ENCODE measurements around the gene RIT2.
A peak's percentile ranks its signal among the peaks of the same experiment; 100 is the strongest.

Gene RIT2

DNA sequence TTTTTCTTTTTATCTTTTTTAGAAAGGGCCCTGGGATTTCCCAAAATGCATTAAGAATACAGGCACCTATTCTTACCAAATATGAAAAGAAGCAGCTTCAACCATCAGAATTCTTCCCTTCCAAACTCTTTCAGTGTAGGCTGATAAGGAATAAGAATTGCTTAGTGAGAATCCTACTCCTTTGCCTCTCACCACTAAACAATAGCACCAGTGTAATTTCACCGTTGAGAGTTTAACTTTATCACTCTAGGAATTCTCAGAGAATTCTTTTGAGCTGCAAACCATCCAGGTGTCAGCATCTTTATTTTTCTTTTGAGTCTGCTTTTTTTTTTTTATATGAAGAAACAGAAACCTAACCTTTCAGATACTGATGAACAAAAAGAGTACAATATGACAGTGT is 194.9 kb downstream of the RIT2 start:
- no peak overlapping the region for H4K8ac ChIP-seq (ENCODE audit: low read length)
- no peaks in the 10 kb centered on the region for H3K9me3 ChIP-seq (ENCODE audit: control insufficient read depth, low read length)
- H3K23ac ChIP-seq (ENCODE audit: low read length in 2 of 2), result no peak overlapping the region
- no peak overlapping the region for H3K27ac ChIP-seq (ENCODE audit: low read length, poor library complexity, severe bottlenecking)
- H2AFZ ChIP-seq (ENCODE audit: low read depth, low read length), result no peak overlapping the region
- H3K36me3 ChIP-seq (ENCODE audit: control insufficient read depth in 1 of 2, insufficient read depth in 2 of 2, low read depth in 1 of 2, low read length in 2 of 2), result no peaks in the 10 kb centered on the region
- no peaks in the 10 kb centered on the region for H3K4me1 ChIP-seq (ENCODE audit: control insufficient read depth, insufficient read depth, low read depth, low read length)
- no peak overlapping the region for H2BK12ac ChIP-seq (ENCODE audit: low read length in 2 of 2)
- H2AK5ac ChIP-seq (ENCODE audit: low read length, severe bottlenecking), result no peak overlapping the region
- H3K18ac ChIP-seq (ENCODE audit: low read depth in 1 of 2, low read length in 2 of 2), result no peak overlapping the region
- H4K91ac ChIP-seq (ENCODE audit: low read length), result no peak overlapping the region
- WGBS, result no CpG with 5 or more reads among the region's 1 CpG
- no peak overlapping the region for H3K4ac ChIP-seq (ENCODE audit: low read depth in 1 of 2, low read length in 2 of 2)
- no peaks in the 10 kb centered on the region for H3K79me1 ChIP-seq (replicated peaks; ENCODE audit: low read length, poor library complexity, severe bottlenecking)
- H3K9ac ChIP-seq (ENCODE audit: low read length), result no peak overlapping the region
- H2BK120ac ChIP-seq (ENCODE audit: low read depth, low read length), result no peak overlapping the region
- H3K4me3 ChIP-seq (ENCODE audit: insufficient read depth in 1 of 2, low read depth in 1 of 2, low read length in 2 of 2), result no peak overlapping the region
- no peak overlapping the region for H2BK15ac ChIP-seq (ENCODE audit: low read depth, poor library complexity, severe bottlenecking)
- no peak for DNase-seq
- no peaks in the 10 kb centered on the region for H3K27me3 ChIP-seq (ENCODE audit: control insufficient read depth in 1 of 2, insufficient read depth in 1 of 2, low read length in 2 of 2)
- H3K4me2 ChIP-seq (ENCODE audit: low read length, poor library complexity, severe bottlenecking), result no peak overlapping the region
- H3K14ac ChIP-seq (ENCODE audit: low read length in 2 of 2), result no peak overlapping the region
- H2BK5ac ChIP-seq (ENCODE audit: low read depth, low read length, poor library complexity, severe bottlenecking), result no peak overlapping the region

DNA sequence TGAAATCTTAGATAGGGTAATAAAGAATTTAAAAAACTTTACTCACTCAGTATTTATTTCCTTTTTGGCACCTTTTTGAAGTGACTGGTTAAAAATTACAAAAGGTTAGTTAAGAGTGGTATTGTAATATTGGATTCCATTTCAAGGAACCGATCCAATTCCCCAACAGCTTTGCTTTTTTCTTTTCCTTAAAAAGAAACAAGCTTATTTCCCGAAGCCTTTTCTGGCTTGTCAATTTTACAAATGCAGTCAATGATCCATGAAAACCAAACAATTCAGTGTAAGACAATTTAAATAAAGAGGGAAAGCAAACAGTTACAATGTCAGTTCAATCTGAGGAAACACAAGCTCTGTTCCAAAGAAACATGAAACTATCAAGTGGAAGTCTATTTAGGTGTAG is 200.2 kb downstream of the RIT2 start:
- WGBS, result 100% methylated on average over 1 of the region's 2 CpGs
- no peak for DNase-seq

DNA sequence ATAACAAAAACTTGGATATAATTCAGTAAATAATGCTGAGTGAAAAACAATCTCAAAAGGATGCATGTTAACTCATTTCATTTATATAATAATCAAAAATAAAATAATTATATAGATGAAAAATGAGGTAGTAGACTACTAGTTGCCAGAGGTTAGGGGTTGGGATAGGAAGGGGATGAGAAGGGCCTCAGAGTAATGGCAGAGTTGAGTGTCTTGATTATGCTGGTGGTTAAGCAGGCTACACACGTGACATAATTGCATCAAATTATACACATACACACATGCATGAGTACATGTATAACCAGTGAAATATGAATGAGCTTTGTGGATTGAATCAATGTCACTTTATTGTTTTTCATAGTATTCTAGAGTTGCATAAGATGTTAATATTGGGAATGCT is 201.0 kb downstream of the RIT2 start:
- no peak overlapping the region for H2AK5ac ChIP-seq (ENCODE audit: low read length, severe bottlenecking)
- H3K9me3 ChIP-seq (ENCODE audit: control insufficient read depth, low read length), result no peaks in the 10 kb centered on the region
- H4K91ac ChIP-seq (ENCODE audit: low read length), result no peak overlapping the region
- no peaks in the 10 kb centered on the region for H3K36me3 ChIP-seq (ENCODE audit: control insufficient read depth in 1 of 2, insufficient read depth in 2 of 2, low read depth in 1 of 2, low read length in 2 of 2)
- H3K4me1 ChIP-seq (ENCODE audit: control insufficient read depth, insufficient read depth, low read depth, low read length), result no peaks in the 10 kb centered on the region
- H2BK120ac ChIP-seq (ENCODE audit: low read depth, low read length), result no peak overlapping the region
- H2AFZ ChIP-seq (ENCODE audit: low read depth, low read length), result no peak overlapping the region
- H4K8ac ChIP-seq (ENCODE audit: low read length), result no peak overlapping the region
- no peak overlapping the region for H3K23ac ChIP-seq (ENCODE audit: low read length in 2 of 2)
- H2BK12ac ChIP-seq (ENCODE audit: low read length in 2 of 2), result no peak overlapping the region
- no peak for DNase-seq
- H3K14ac ChIP-seq (ENCODE audit: low read length in 2 of 2), result no peak overlapping the region
- H3K18ac ChIP-seq (ENCODE audit: low read depth in 1 of 2, low read length in 2 of 2), result no peak overlapping the region
- H3K4ac ChIP-seq (ENCODE audit: low read depth in 1 of 2, low read length in 2 of 2), result no peak overlapping the region
- H3K27me3 ChIP-seq (ENCODE audit: control insufficient read depth in 1 of 2, insufficient read depth in 1 of 2, low read length in 2 of 2), result no peaks in the 10 kb centered on the region
- no peak overlapping the region for H3K27ac ChIP-seq (ENCODE audit: low read length, poor library complexity, severe bottlenecking)
- H3K4me2 ChIP-seq (ENCODE audit: low read length, poor library complexity, severe bottlenecking), result no peak overlapping the region
- no peak overlapping the region for H2BK5ac ChIP-seq (ENCODE audit: low read depth, low read length, poor library complexity, severe bottlenecking)
- no peak overlapping the region for H3K4me3 ChIP-seq (ENCODE audit: insufficient read depth in 1 of 2, low read depth in 1 of 2, low read length in 2 of 2)
- H2BK15ac ChIP-seq (ENCODE audit: low read depth, poor library complexity, severe bottlenecking), result no peak overlapping the region
- WGBS, result no CpG with 5 or more reads among the region's 1 CpG
- no peaks in the 10 kb centered on the region for H3K79me1 ChIP-seq (replicated peaks; ENCODE audit: low read length, poor library complexity, severe bottlenecking)
- H3K9ac ChIP-seq (ENCODE audit: low read length), result no peak overlapping the region

More for the DNA sequence above, 200.2 kb downstream of the RIT2 start:
- H3K27ac ChIP-seq (ENCODE audit: low read length, poor library complexity, severe bottlenecking), result no peak overlapping the region
- H3K23ac ChIP-seq (ENCODE audit: low read length in 2 of 2), result no peak overlapping the region
- H3K9ac ChIP-seq (ENCODE audit: low read length), result no peak overlapping the region
- H3K4me1 ChIP-seq (ENCODE audit: control insufficient read depth, insufficient read depth, low read depth, low read length), result no peaks in the 10 kb centered on the region
- peak overlapping the region; percentile 48 for H2BK15ac ChIP-seq (ENCODE audit: low read depth, poor library complexity, severe bottlenecking)
- no peak overlapping the region for H2AFZ ChIP-seq (ENCODE audit: low read depth, low read length)
- H3K14ac ChIP-seq (ENCODE audit: low read length in 2 of 2), result no peak overlapping the region
- H3K18ac ChIP-seq (ENCODE audit: low read depth in 1 of 2, low read length in 2 of 2), result peak overlapping the region in 1 of 2 experiments; percentile 54
- no peak overlapping the region for H2AK5ac ChIP-seq (ENCODE audit: low read length, severe bottlenecking)
- H2BK120ac ChIP-seq (ENCODE audit: low read depth, low read length), result no peak overlapping the region
- H2BK12ac ChIP-seq (ENCODE audit: low read length in 2 of 2), result no peak overlapping the region
- no peaks in the 10 kb centered on the region for H3K27me3 ChIP-seq (ENCODE audit: control insufficient read depth in 1 of 2, insufficient read depth in 1 of 2, low read length in 2 of 2)
- no peak overlapping the region for H2BK5ac ChIP-seq (ENCODE audit: low read depth, low read length, poor library complexity, severe bottlenecking)
- H4K8ac ChIP-seq (ENCODE audit: low read length), result no peak overlapping the region
- H3K79me1 ChIP-seq (replicated peaks; ENCODE audit: low read length, poor library complexity, severe bottlenecking), result no peaks in the 10 kb centered on the region
- H3K4me2 ChIP-seq (ENCODE audit: low read length, poor library complexity, severe bottlenecking), result no peak overlapping the region
- H3K4ac ChIP-seq (ENCODE audit: low read depth in 1 of 2, low read length in 2 of 2), result no peak overlapping the region
- H3K4me3 ChIP-seq (ENCODE audit: insufficient read depth in 1 of 2, low read depth in 1 of 2, low read length in 2 of 2), result no peak overlapping the region
- no peaks in the 10 kb centered on the region for H3K9me3 ChIP-seq (ENCODE audit: control insufficient read depth, low read length)
- no peak overlapping the region for H4K91ac ChIP-seq (ENCODE audit: low read length)
- H3K36me3 ChIP-seq (ENCODE audit: control insufficient read depth in 1 of 2, insufficient read depth in 2 of 2, low read depth in 1 of 2, low read length in 2 of 2), result no peaks in the 10 kb centered on the region

DNA sequence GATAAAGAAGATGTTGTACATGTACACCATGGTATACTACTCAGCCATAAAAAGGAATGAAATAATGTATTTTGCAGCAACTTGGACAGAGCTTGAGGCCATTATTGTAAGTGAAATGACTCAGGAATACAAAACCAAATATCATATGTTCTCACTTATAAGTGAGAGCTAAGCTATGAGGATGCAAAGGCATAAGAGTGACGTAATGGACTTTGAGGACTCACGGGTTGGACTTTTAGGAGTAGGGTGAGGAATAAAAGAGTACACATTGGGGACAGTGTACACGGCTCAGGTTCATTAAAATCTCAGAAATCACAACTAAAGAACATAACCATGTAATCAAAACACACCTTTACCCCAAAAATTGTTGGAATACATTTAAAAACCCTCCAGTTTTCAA is 206.4 kb downstream of the RIT2 start:
- H3K4me1 ChIP-seq (ENCODE audit: control insufficient read depth, insufficient read depth, low read depth, low read length), result no peaks in the 10 kb centered on the region

More for the DNA sequence above, 206.4 kb downstream of the RIT2 start:
- no peaks in the 10 kb centered on the region for H3K36me3 ChIP-seq (ENCODE audit: control insufficient read depth in 1 of 2, insufficient read depth in 2 of 2, low read depth in 1 of 2, low read length in 2 of 2)
- H3K4ac ChIP-seq (ENCODE audit: low read depth in 1 of 2, low read length in 2 of 2), result no peak overlapping the region
- no peak overlapping the region for H3K23ac ChIP-seq (ENCODE audit: low read length in 2 of 2)
- H3K18ac ChIP-seq (ENCODE audit: low read depth in 1 of 2, low read length in 2 of 2), result no peak overlapping the region
- no peak overlapping the region for H2BK15ac ChIP-seq (ENCODE audit: low read depth, poor library complexity, severe bottlenecking)
- no peak overlapping the region for H2AFZ ChIP-seq (ENCODE audit: low read depth, low read length)
- DNase-seq, result no peak
- H3K9ac ChIP-seq (ENCODE audit: low read length), result no peak overlapping the region
- no peak overlapping the region for H3K27ac ChIP-seq (ENCODE audit: low read length, poor library complexity, severe bottlenecking)
- no peak overlapping the region for H3K14ac ChIP-seq (ENCODE audit: low read length in 2 of 2)
- H2AK5ac ChIP-seq (ENCODE audit: low read length, severe bottlenecking), result no peak overlapping the region
- no peak overlapping the region for H2BK5ac ChIP-seq (ENCODE audit: low read depth, low read length, poor library complexity, severe bottlenecking)
- H3K27me3 ChIP-seq (ENCODE audit: control insufficient read depth in 1 of 2, insufficient read depth in 1 of 2, low read length in 2 of 2), result no peaks in the 10 kb centered on the region
- H3K79me1 ChIP-seq (replicated peaks; ENCODE audit: low read length, poor library complexity, severe bottlenecking), result no peaks in the 10 kb centered on the region
- H4K8ac ChIP-seq (ENCODE audit: low read length), result no peak overlapping the region
- no peak overlapping the region for H4K91ac ChIP-seq (ENCODE audit: low read length)
- no peak overlapping the region for H2BK12ac ChIP-seq (ENCODE audit: low read length in 2 of 2)
- no peak overlapping the region for H2BK120ac ChIP-seq (ENCODE audit: low read depth, low read length)
- no peak overlapping the region for H3K4me2 ChIP-seq (ENCODE audit: low read length, poor library complexity, severe bottlenecking)
- H3K4me3 ChIP-seq (ENCODE audit: insufficient read depth in 1 of 2, low read depth in 1 of 2, low read length in 2 of 2), result no peak overlapping the region
- 96% methylated on average over 1 of the region's 3 CpGs for WGBS
- no peaks in the 10 kb centered on the region for H3K9me3 ChIP-seq (ENCODE audit: control insufficient read depth, low read length)
